Choroid plexus epithelial cell (primary cell): ENCODE measurements around the gene TBC1D1.

Source experiments
- DNase-seq: peaks from one replicate; pipeline ENCODE4 v3.0.0-alpha.2; 2010; ENCODE audit warnings: low read depth
- H3K4me3 ChIP-seq: 2 replicates; pipeline ENCODE4 v1.5.1; 2011; ENCODE audit warnings: low read depth, mild to moderate bottlenecking, control low read depth, low read length, moderate library complexity
- CTCF ChIP-seq: conservative IDR thresholded peaks from 2 replicates; pipeline ENCODE4 v1.5.1; 2011; ENCODE audit warnings: low read depth, mild to moderate bottlenecking, control low read depth, inconsistent platforms, low read length, moderate library complexity

TBC1D1 gene

GRCh38 chr4:37990731-37991245 is 99.9 kb downstream of the TBC1D1 start:
- H3K4me3 ChIP-seq = no peak overlapping the region

GRCh38 chr4:37991623-37992410 is 100.9 kb downstream of the TBC1D1 start:
- TF ChIP-seq CTCF = no peak
- H3K4me3 ChIP-seq = no peak overlapping the region
- no peak for DNase-seq

More at GRCh38 chr4:37990731-37991245, 99.9 kb downstream of the TBC1D1 start:
- no peak for DNase-seq
- no peak for TF ChIP-seq CTCF

GRCh38 chr4:37993806-37994205 is 102.9 kb downstream of the TBC1D1 start:
- H3K4me3 ChIP-seq = no peak overlapping the region
- TF ChIP-seq CTCF = no peak
- no peak for DNase-seq

- no peak overlapping the region for H3K4me3 ChIP-seq
- no peak for DNase-seq
- no peak for TF ChIP-seq CTCF
These were observed 103.7 kb downstream of the TBC1D1 start for GRCh38 chr4:37994569-37994968.

- DNase-seq = no peak
- TF ChIP-seq CTCF = no peak
These were observed 104.5 kb downstream of the TBC1D1 start for GRCh38 chr4:37995299-37995821.

GRCh38 chr4:37995981-37996775 is 105.3 kb downstream of the TBC1D1 start:
- TF ChIP-seq CTCF = no peak
- no peak for DNase-seq
- no peak overlapping the region for H3K4me3 ChIP-seq

More at GRCh38 chr4:37995299-37995821, 104.5 kb downstream of the TBC1D1 start:
- H3K4me3 ChIP-seq = no peak overlapping the region
